Uterus (tissue), 2 donors: ENCODE results near the gene GPRIN3.

Experiments
- CTCF ChIP-seq, 4 experiments: fragments of 200-600 bp in 2 of 4; fragments of 450-650 bp in 2 of 4; sonication (generic) in 2 of 4; IDR thresholded peaks; one replicate each; pipeline ENCODE4 v1.5.1; 2016 to 2019; ENCODE audit warnings: antibody characterized with exemption in 4 of 4, mild to moderate bottlenecking in 2 of 4, moderate library complexity in 1 of 4
- POLR2A ChIP-seq, 2 donors: fragments of 450-650 bp; IDR thresholded peaks; one replicate each; pipeline ENCODE4 v1.6.1; 2016; ENCODE audit warnings: antibody characterized with exemption in 2 of 2, mild to moderate bottlenecking in 1 of 2, moderate library complexity in 1 of 2

- TF ChIP-seq CTCF (IDR thresholded peaks at IDR 0.05) = no peak
- TF ChIP-seq POLR2A (IDR thresholded peaks at IDR 0.05) = no peak
Observed at GRCh38 chr4:89306486-89307177, 968 bp downstream of the GPRIN3 start.
